H9 (cell line): ENCODE data around the gene FKRP. TPM values are rescaled to one million over a fixed set of nuclear protein-coding genes. Genes with fewer than 3 reads are reported as not detected.

Experiments
- DNase-seq: peaks from one replicate; pipeline ENCODE4 v3.0.0-alpha.2; 2017
- H2AFZ ChIP-seq: one replicate; pipeline ENCODE4 v1.6.1; 2013; ENCODE audit warnings: mild to moderate bottlenecking, low read length, control low read depth, moderate library complexity
- H2AK5ac ChIP-seq: 2 replicates; pipeline ENCODE4 v1.6.1; 2013; ENCODE audit warnings: low read length, control low read depth, mixed read lengths; ENCODE audit not compliant: insufficient read length
- H2BK120ac ChIP-seq: one replicate; pipeline ENCODE4 v1.6.1; 2013; ENCODE audit warnings: low read depth, mild to moderate bottlenecking, low read length, control low read depth, inconsistent platforms; ENCODE audit not compliant: poor library complexity, severe bottlenecking
- H2BK12ac ChIP-seq: 2 replicates; pipeline ENCODE4 v1.6.1; 2013; ENCODE audit warnings: low read length, control low read depth, mixed read lengths, low read depth; ENCODE audit not compliant: insufficient read length
- H2BK15ac ChIP-seq: 2 replicates; pipeline ENCODE4 v1.6.1; 2013; ENCODE audit warnings: low read depth, low read length, control low read depth
- H2BK20ac ChIP-seq: one replicate; pipeline ENCODE4 v1.6.1; 2013; ENCODE audit warnings: low read depth, mild to moderate bottlenecking, low read length, control low read depth, inconsistent platforms; ENCODE audit not compliant: poor library complexity, severe bottlenecking
- H2BK5ac ChIP-seq: 2 replicates; pipeline ENCODE4 v1.6.1; 2013; ENCODE audit warnings: low read length, control low read depth, mixed read lengths; ENCODE audit not compliant: insufficient read length
- H3K14ac ChIP-seq: 2 replicates; pipeline ENCODE4 v1.6.1; 2013; ENCODE audit warnings: low read length, control low read depth; ENCODE audit not compliant: insufficient read depth
- H3K18ac ChIP-seq: 2 replicates; pipeline ENCODE4 v1.6.1; 2013; ENCODE audit warnings: low read depth, mild to moderate bottlenecking, mixed read lengths, low read length, control low read depth; ENCODE audit not compliant: insufficient read length
- H3K23ac ChIP-seq: 2 replicates; pipeline ENCODE4 v1.6.1; 2013; ENCODE audit warnings: low read length, control low read depth, mixed read lengths, low read depth; ENCODE audit not compliant: insufficient read length
- H3K23me2 ChIP-seq: 2 replicates; pipeline ENCODE4 v1.6.1; 2013; ENCODE audit warnings: low read depth, mild to moderate bottlenecking, mixed read lengths, low read length, control low read depth; ENCODE audit not compliant: insufficient read length, poor library complexity, severe bottlenecking
- H3K27ac ChIP-seq: 2 replicates; pipeline ENCODE4 v1.5.1; 2013; ENCODE audit warnings: low read length, control low read depth, mixed read lengths, low read depth; ENCODE audit not compliant: insufficient read length
- H3K27me3 ChIP-seq: 2 replicates; pipeline ENCODE4 v1.6.1; 2013; ENCODE audit warnings: low read length, control low read depth, inconsistent platforms; ENCODE audit not compliant: insufficient read depth
- H3K4ac ChIP-seq: 2 replicates; pipeline ENCODE4 v1.6.1; 2013; ENCODE audit warnings: low read depth, mild to moderate bottlenecking, control low read depth, inconsistent platforms, low read length, moderate library complexity
- H3K4me1 ChIP-seq: 2 replicates; pipeline ENCODE4 v1.6.1; 2013; ENCODE audit warnings: low read length, control low read depth, inconsistent platforms; ENCODE audit not compliant: insufficient read depth
- H3K4me2 ChIP-seq: 2 replicates; pipeline ENCODE4 v1.6.1; 2013; ENCODE audit warnings: low read length, control low read depth, mixed read lengths; ENCODE audit not compliant: insufficient read length, insufficient read depth
- H3K56ac ChIP-seq: 2 replicates; pipeline ENCODE4 v1.6.1; 2013; ENCODE audit warnings: low read depth, mild to moderate bottlenecking, mixed read lengths, low read length, control low read depth; ENCODE audit not compliant: insufficient read length
- H3K79me1 ChIP-seq: 2 replicates; pipeline ENCODE4 v1.6.1; 2013; ENCODE audit warnings: low read depth, mild to moderate bottlenecking, moderate library complexity, low read length, control low read depth, inconsistent platforms; ENCODE audit not compliant: insufficient read depth, poor library complexity, severe bottlenecking
- H3K79me2 ChIP-seq: 2 replicates; pipeline ENCODE4 v1.6.1; 2013; ENCODE audit warnings: low read length, control low read depth, inconsistent platforms; ENCODE audit not compliant: insufficient read depth
- H3K9ac ChIP-seq: 2 replicates; pipeline ENCODE4 v1.6.1; 2013; ENCODE audit warnings: low read length, control low read depth, mixed read lengths; ENCODE audit not compliant: insufficient read length; ENCODE audit errors: extremely low read depth
- H3K9me3 ChIP-seq: one replicate; pipeline ENCODE4 v1.6.1; 2013; ENCODE audit warnings: low read depth, low read length, inconsistent platforms; ENCODE audit not compliant: control insufficient read depth
- H3T11ph ChIP-seq: one replicate; pipeline ENCODE4 v1.6.1; 2013; ENCODE audit warnings: mild to moderate bottlenecking, low read length, control low read depth, inconsistent platforms
- H4K20me1 ChIP-seq: one replicate; pipeline ENCODE4 v1.6.1; 2013; ENCODE audit not compliant: control insufficient read depth, insufficient read length, insufficient read depth
- H4K5ac ChIP-seq: 2 replicates; pipeline ENCODE4 v1.6.1; 2013; ENCODE audit warnings: low read depth, mild to moderate bottlenecking, mixed read lengths, low read length, control low read depth; ENCODE audit not compliant: insufficient read length
- H4K8ac ChIP-seq: replicated peaks from 2 replicates; pipeline ENCODE4 v1.6.1; 2013; ENCODE audit warnings: low read length, control low read depth, mixed read lengths, low read depth; ENCODE audit not compliant: insufficient read length
- H4K91ac ChIP-seq: 2 replicates; pipeline ENCODE4 v1.6.1; 2013; ENCODE audit warnings: low read depth, mild to moderate bottlenecking, moderate library complexity, mixed read lengths, low read length, control low read depth; ENCODE audit not compliant: insufficient read length
- H3K27ac Mint-ChIP-seq, 3 experiments: 2 replicates in 2 of 3; 3 replicates in 1 of 3; pipeline ENCODE4 v1.8.0; 2020 to 2021; ENCODE audit warnings: mixed read lengths in 3 of 3, mild to moderate bottlenecking in 1 of 3, moderate library complexity in 1 of 3
- H3K27me3 Mint-ChIP-seq: 2 replicates; pipeline ENCODE4 v1.8.0; 2021; ENCODE audit warnings: low read depth, mild to moderate bottlenecking, moderate library complexity, mixed read lengths
- H3K36me3 Mint-ChIP-seq, 3 experiments: 2 replicates in 2 of 3; 3 replicates in 1 of 3; pipeline ENCODE4 v1.8.0; 2020 to 2021; ENCODE audit warnings: low read depth in 3 of 3, mixed read lengths in 3 of 3; ENCODE audit not compliant: insufficient read depth in 1 of 3
- H3K4me1 Mint-ChIP-seq, 2 experiments: 2 replicates each; pipeline ENCODE4 v1.8.0; 2020; ENCODE audit warnings: mixed read lengths in 2 of 2
- H3K4me3 Mint-ChIP-seq, 2 experiments: 2 replicates in 1 of 2; 3 replicates in 1 of 2; pipeline ENCODE4 v1.8.0; 2020 to 2021; ENCODE audit warnings: mild to moderate bottlenecking in 2 of 2, mixed read lengths in 2 of 2, moderate library complexity in 1 of 2
- H3K9me3 Mint-ChIP-seq, 2 experiments: 2 replicates in 1 of 2; 3 replicates in 1 of 2; pipeline ENCODE4 v1.8.0; 2020; ENCODE audit warnings: mild to moderate bottlenecking in 2 of 2, mixed read lengths in 2 of 2, moderate library complexity in 1 of 2
- CTCF ChIP-seq: fragments of 200-600 bp; sonication (generic); conservative IDR thresholded peaks from 3 replicates; pipeline ENCODE4 v1.8.0; 2021; ENCODE audit warnings: antibody characterized with exemption, mild to moderate bottlenecking
- WGBS: extraction: QIAGEN DNeasy Blood & Tissue Kit; methylation state at CpG from one replicate; pipeline ENCODE4 v1.1.7; 2013; ENCODE audit warnings: missing lambda C conversion rate, low lambda C conversion rate, mixed read lengths; ENCODE audit not compliant: insufficient read length; ENCODE audit errors: extremely low coverage; 5-methylcytosine and 5-hydroxymethylcytosine counted together
- total RNA-seq: library from RNA; stranded (reverse); gene quantifications from 2 replicates; pipeline ENCODE4 v1.2.1, GENCODE V29; 2021

Gene FKRP
- total RNA-seq, 1 experiment from 2014 or later = 42.2 TPM

- Histone ChIP-seq H2BK5ac (no peak overlapping the region), H3K23me2 (peaks cover 23% of the 10 kb centered on the region), H3K56ac (no peak overlapping the region), H2AFZ (no peak overlapping the region), H3K79me2 (peaks cover 40% of the 10 kb centered on the region; the same call in 1 of the 2 replicates), H3K18ac (no peak overlapping the region), H3K14ac (peak overlapping the region; percentile 78), H3T11ph (no peak overlapping the region), H3K79me1 (peaks cover 9% of the 10 kb centered on the region), H3K27ac (no peak overlapping the region), H2AK5ac (no peak overlapping the region), H3K27me3 (no peaks in the 10 kb centered on the region; the same call in 1 of the 2 replicates), H3K4me2 (peak overlapping the region; percentile 96), H2BK15ac (no peak overlapping the region), H3K4me1 (peaks cover 5% of the 10 kb centered on the region; the same call in 1 of the 2 replicates), H4K91ac (no peak overlapping the region), H3K9me3 (no peaks in the 10 kb centered on the region), H3K4ac (no peak overlapping the region), H4K5ac (no peak overlapping the region), H3K23ac (no peak overlapping the region), H2BK20ac (no peak overlapping the region), H4K8ac (no peak overlapping the region), H2BK12ac (no peak overlapping the region), H4K20me1 (peaks cover 4% of the 10 kb centered on the region), H3K9ac (peak overlapping the region; percentile 82), H2BK120ac (no peak overlapping the region)
- Mint-ChIP-seq H3K36me3 (peaks cover 31 to 43% (median 37%) of the 10 kb centered on the region in 3 experiments), H3K4me1 (peaks cover 26 to 43% of the 10 kb centered on the region in 2 experiments), H3K27me3 (peaks cover 17% of the 10 kb centered on the region), H3K4me3 (peak overlapping the region; percentile 97 to 100), H3K9me3 (no peaks in the 10 kb centered on the region; a peak in 1 of 5 replicates), H3K27ac (peak overlapping the region; percentile 98 to 99 (median 99))
- TF ChIP-seq CTCF = no peak
- no CpG with 5 or more reads among the region's 80 CpGs for WGBS
- DNase-seq = peak; percentile 56
Observed at GRCh38 chr19:46787331-46788261, 41.7 kb downstream of the FKRP start.
